Activated T-helper 1 cell treated with anti-CD3 and anti-CD28 coated beads, Interleukin-12 subunit alpha, Interleukin-12 subunit beta, Interleukin-2, Interleukin-4 antibody, amounts not matched to agents 30 ng/mL and 10 ng/mL and 1 ng/mL, durations not matched to agents 14 hours and 24 hours and 36 hours (primary cell): ENCODE data around the gene STXBP1. TPM values are rescaled to one million over a fixed set of nuclear protein-coding genes. Genes with fewer than 3 reads are reported as not detected.
"Not testable (repeated sequence)": the region's sequence is repeated elsewhere in the genome, so short reads cannot be mapped to it uniquely, and the experiment has no call there.

ENCODE experiments used
- DNase-seq: peaks from one replicate; pipeline ENCODE4 v3.0.0; 2021; ENCODE audit warnings: low spot score
- H3K27ac Mint-ChIP-seq: one replicate; pipeline ENCODE4 v1.8.0; 2021; ENCODE audit warnings: mild to moderate bottlenecking, mixed read lengths
- H3K27me3 Mint-ChIP-seq: one replicate; pipeline ENCODE4 v1.8.0; 2022; ENCODE audit warnings: mild to moderate bottlenecking, moderate library complexity, mixed read lengths; ENCODE audit not compliant: insufficient read depth
- H3K36me3 Mint-ChIP-seq: one replicate; pipeline ENCODE4 v1.8.0; 2021; ENCODE audit warnings: low read depth, mixed read lengths
- H3K4me1 Mint-ChIP-seq: one replicate; pipeline ENCODE4 v1.8.0; 2021; ENCODE audit warnings: low read depth, mixed read lengths
- H3K4me3 Mint-ChIP-seq: one replicate; pipeline ENCODE4 v1.8.0; 2021; ENCODE audit warnings: mild to moderate bottlenecking, moderate library complexity, mixed read lengths
- H3K9me3 Mint-ChIP-seq: one replicate; pipeline ENCODE4 v1.8.0; 2021; ENCODE audit warnings: mixed read lengths
- intact Hi-C: fragments of 100-400 bp; cut with micrococcal nuclease; formaldehyde crosslinking; loops from one replicate; pipeline ENCODE4 v1.15.1; 2024
- total RNA-seq: library from RNA; stranded (reverse); gene quantifications from 2 replicates; pipeline ENCODE4 v1.2.3, GENCODE V29; 2022

STXBP1 gene
- total RNA-seq, 1 donor from 2014 or later = 32.9 TPM

DNA sequence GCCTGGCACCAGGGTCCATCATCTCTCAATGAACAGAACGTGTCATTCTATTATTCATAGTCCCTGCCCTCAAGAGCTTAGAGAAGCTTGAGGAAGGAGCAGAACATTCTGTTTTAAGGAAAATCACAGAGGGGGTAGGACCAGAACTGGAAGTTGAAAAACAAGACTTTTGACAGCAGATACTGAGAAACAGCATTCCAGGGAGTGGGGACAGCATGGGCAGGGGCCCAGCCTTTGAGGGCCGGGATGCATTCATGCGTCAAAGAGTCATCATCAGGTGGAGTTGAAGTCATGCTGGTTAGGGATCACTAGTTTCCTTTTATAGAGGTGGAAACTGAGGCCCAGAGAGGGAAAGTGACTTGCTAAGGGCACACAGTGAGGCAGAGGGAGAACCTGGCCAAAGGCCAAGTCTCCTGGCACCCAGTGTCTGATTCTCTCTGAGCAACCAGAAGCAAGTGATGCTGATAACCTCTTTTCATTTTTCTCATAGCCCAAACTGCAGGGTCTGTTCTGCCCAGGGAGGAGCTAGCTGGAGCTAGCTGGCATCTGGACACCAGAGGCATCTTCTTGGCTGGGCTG, 41.5 kb upstream of the STXBP1 start:
- H3K4me3 Mint-ChIP-seq = peak overlapping the region; percentile 85
- no peak for DNase-seq
- H3K4me1 Mint-ChIP-seq = peaks cover 57% of the 10 kb centered on the region
- no peaks in the 10 kb centered on the region for H3K9me3 Mint-ChIP-seq
- H3K27me3 Mint-ChIP-seq = no peaks in the 10 kb centered on the region
- no peaks in the 10 kb centered on the region for H3K36me3 Mint-ChIP-seq
- H3K27ac Mint-ChIP-seq = peak overlapping the region; percentile 87
- intact Hi-C loops = loop anchor here (1.0 to 10.0 kb wide), 5 partner anchors 9 to 334 kb away; partner anchors contain the start of genes SLC2A8 and STXBP1

DNA sequence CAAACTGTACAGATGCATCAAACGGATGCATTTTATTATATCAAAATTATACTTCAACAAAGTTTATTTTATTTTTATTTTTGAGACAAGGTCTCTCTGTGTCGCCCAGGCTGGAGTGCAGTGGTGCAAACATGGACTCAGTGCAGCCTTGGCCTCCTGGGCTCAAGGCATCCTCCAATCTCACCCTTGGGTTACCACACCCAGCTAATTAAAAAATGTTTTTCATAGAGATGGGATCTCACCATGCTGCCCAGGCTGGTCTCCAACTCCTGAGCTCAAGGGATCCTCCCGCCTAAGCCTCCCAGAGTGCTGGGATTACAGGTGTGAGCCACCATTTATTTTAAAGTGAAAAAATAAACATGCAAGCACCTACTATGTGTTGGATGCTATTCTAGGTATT, 40.1 kb upstream of the STXBP1 start:
- Mint-ChIP-seq H3K9me3 (no peaks in the 10 kb centered on the region), H3K27me3 (no peaks in the 10 kb centered on the region), H3K4me3 (no peak overlapping the region), H3K36me3 (no peaks in the 10 kb centered on the region), H3K27ac (no peak overlapping the region), H3K4me1 (peaks cover 61% of the 10 kb centered on the region)
- DNase-seq = no peak
- intact Hi-C loops = loop anchor here (5.0 to 10.0 kb wide), 4 partner anchors 40 to 333 kb away; partner anchors contain the start of genes SLC2A8 and STXBP1

DNA sequence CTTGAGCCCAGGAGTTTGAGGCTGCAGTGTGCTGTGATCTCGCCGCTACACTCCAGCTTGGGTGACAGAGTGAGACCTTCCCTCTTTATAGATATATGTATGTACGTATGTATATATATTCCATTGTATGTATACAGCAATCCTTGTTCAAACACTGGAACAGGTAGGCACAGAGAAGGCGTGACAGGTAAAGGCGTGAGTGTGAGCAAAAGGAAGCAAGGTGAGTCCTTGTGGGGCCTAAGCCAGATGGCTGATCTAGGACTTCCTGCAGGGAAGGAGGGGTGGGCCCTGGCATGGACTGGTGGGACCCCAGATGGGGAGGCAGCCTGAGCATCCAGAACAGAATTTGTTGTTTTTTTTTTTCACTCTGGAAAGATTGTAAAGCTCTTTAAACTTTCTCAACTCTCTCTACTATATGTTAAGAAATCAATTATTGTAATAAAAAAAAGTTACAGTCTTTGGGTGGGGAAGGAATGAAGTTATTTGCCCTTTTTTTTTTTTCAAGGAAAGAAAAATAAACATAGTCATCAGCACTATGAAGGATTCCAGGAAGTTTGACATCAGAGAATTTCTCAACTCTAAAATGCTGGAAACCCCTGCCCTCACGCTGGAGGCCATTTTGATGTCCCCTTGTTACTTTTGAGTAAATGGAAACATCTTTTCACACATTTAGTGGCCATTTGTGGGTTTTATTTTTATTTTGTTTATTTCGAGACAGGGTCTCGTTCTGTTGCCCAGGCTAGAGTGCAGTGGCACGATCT, 38.9 kb upstream of the STXBP1 start:
- H3K36me3 Mint-ChIP-seq = no peaks in the 10 kb centered on the region
- DNase-seq = no peak
- peak overlapping the region; percentile 37 for H3K27ac Mint-ChIP-seq
- no peak overlapping the region for H3K4me3 Mint-ChIP-seq
- peaks cover 54% of the 10 kb centered on the region for H3K4me1 Mint-ChIP-seq
- no peaks in the 10 kb centered on the region for H3K9me3 Mint-ChIP-seq
- no peaks in the 10 kb centered on the region for H3K27me3 Mint-ChIP-seq
- intact Hi-C loops = loop anchor here (5.0 to 10.0 kb wide), 4 partner anchors 39 to 332 kb away; partner anchors contain the start of genes SLC2A8 and STXBP1

DNA sequence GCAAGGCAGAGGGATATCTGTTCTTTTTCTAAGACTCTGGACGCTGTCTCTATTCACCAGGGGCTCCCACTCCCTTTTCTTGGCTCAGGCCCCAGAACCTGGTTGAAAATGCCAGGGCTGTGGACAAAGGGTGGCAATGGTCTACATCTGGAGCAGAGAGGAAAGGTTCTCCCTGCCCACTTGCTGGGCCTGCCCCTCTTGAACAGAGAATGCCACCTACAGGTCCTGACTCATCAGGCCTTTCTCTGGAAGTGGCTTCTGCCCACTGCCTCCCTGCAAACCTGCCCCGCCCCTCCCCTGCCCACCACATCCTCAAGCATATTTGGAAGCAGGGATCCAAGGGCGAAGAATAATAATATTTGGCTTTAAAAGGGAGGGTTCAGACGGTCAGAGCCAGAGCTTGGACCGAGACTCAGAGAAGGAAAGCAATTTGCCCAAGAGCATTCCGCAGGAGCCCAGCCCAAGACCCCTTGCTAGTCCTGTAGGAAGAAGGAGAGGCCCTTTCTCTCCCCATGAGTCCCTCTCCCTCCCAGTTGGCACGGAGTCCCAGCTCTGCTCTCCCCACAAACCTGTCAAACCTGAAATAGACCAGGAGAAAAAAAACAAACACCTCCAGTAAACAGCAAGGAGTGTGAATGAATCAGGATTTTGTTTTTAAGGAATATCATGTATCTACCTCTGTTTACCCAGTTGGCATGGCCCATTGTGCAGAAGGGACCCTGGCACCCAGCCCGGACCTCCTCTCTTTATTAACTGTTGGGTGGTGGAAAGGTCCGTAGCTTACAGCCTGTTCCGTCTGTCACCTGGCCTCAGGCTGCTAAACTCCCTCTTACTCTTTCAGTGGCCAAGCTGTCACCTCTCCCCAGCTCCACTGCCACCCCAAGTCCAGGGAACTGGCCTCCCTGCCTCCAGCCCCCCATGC, 37.7 kb upstream of the STXBP1 start:
- peak overlapping the region; percentile 80 for H3K27ac Mint-ChIP-seq
- peaks cover 64% of the 10 kb centered on the region for H3K4me1 Mint-ChIP-seq
- intact Hi-C loops = loop anchor here (5.0 to 10.0 kb wide), 4 partner anchors 38 to 330 kb away; partner anchors contain the start of genes SLC2A8 and STXBP1
- no peaks in the 10 kb centered on the region for H3K27me3 Mint-ChIP-seq
- H3K9me3 Mint-ChIP-seq = no peaks in the 10 kb centered on the region
- H3K36me3 Mint-ChIP-seq = no peaks in the 10 kb centered on the region
- H3K4me3 Mint-ChIP-seq = peak overlapping the region; percentile 63
- DNase-seq = no peak

DNA sequence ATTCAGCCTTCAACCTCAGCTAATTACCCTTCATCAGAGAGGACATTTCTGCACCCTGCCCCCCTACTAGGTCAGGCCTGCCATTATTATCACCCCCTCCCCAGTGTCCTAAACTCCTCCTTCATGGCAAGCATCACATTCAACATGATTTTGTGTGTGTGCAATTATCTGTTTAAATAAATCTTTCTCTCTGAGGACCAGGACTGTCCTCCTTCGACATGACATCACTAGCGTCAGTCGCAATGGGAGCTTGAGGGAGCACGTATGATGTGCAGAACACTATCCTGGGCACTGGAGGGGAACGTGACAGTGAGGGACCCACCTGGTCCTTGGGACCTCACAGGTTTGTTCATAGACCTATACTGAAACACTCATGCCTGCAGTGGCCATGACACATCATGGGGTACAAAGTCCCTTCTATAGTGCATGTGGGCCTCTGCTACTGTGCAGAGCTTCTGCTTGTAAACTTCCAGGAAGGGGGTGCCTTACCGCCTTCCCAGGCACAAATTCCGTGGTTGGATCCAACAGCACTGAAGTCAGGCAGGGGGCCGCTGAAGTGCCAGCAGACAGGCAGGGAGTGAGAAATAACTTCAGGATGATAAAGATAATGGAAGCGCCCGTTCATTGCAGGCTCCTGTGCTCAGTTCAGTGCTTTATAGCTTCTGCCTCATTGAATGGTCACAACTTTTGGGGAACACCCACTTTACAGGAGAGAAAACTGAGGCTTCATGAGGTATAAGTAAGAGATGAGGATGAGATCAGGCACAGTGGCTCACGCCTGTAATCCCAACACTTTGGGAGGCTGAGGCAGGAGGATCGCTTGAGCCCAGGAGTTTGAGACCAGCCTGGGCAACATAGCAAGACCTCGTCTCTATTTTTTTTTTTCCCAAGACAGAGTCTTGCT, 36.0 kb upstream of the STXBP1 start:
- Mint-ChIP-seq H3K9me3 (no peaks in the 10 kb centered on the region), H3K36me3 (no peaks in the 10 kb centered on the region), H3K4me1 (peaks cover 65% of the 10 kb centered on the region), H3K4me3 (no peak overlapping the region), H3K27me3 (no peaks in the 10 kb centered on the region), H3K27ac (peak overlapping the region; percentile 57)
- intact Hi-C loops = loop anchor here (10.0 kb wide), 2 partner anchors 181 to 329 kb away; partner anchors contain the start of gene SLC2A8
- no peak for DNase-seq

DNA sequence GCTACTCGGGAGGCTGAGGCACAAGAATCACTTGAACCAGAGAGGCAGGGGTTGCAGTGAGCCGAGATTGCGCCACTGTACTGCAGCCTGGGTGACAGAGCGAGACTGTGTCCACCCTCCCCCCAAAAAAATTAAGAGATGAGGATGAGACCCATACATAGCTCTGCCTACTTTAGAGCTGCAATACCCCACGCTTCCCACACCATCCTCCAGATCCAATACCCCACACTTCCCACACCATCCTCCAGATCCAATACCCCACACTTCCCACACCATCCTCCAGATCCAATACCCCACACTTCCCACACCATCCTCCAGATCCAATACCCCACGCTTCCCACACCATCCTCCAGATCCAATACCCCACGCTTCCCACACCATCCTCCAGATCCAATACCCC, 34.9 kb upstream of the STXBP1 start:
- H3K27me3 Mint-ChIP-seq, H3K9me3 Mint-ChIP-seq, H3K36me3 Mint-ChIP-seq, H3K4me3 Mint-ChIP-seq, H3K27ac Mint-ChIP-seq, DNase-seq: not testable (repeated sequence)
- intact Hi-C loops = loop anchor here (10.0 kb wide), 2 partner anchors 182 to 328 kb away; partner anchors contain the start of gene SLC2A8
- peaks cover 57% of the 10 kb centered on the region for H3K4me1 Mint-ChIP-seq

DNA sequence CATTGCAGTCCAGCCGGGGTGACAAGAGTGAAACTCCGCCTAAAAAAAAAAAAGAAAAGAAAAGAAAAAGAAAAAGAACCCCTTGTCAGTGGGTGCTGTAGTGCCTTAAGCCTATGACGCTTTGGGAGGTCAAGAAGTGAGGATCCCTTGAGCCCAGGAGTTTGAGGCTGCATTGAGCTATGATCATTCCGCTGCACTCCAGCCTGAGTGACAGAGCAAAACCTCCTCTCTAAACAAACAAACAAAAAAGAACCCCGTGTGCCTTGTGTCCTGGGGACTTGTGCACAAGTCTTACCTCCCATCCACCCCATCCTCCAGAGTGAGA, 33.5 kb upstream of the STXBP1 start:
- H3K4me1 Mint-ChIP-seq = peaks cover 46% of the 10 kb centered on the region
- no peak for DNase-seq
- intact Hi-C loops = loop anchor here (10.0 kb wide), 2 partner anchors 184 to 326 kb away; partner anchors contain the start of gene SLC2A8

DNA sequence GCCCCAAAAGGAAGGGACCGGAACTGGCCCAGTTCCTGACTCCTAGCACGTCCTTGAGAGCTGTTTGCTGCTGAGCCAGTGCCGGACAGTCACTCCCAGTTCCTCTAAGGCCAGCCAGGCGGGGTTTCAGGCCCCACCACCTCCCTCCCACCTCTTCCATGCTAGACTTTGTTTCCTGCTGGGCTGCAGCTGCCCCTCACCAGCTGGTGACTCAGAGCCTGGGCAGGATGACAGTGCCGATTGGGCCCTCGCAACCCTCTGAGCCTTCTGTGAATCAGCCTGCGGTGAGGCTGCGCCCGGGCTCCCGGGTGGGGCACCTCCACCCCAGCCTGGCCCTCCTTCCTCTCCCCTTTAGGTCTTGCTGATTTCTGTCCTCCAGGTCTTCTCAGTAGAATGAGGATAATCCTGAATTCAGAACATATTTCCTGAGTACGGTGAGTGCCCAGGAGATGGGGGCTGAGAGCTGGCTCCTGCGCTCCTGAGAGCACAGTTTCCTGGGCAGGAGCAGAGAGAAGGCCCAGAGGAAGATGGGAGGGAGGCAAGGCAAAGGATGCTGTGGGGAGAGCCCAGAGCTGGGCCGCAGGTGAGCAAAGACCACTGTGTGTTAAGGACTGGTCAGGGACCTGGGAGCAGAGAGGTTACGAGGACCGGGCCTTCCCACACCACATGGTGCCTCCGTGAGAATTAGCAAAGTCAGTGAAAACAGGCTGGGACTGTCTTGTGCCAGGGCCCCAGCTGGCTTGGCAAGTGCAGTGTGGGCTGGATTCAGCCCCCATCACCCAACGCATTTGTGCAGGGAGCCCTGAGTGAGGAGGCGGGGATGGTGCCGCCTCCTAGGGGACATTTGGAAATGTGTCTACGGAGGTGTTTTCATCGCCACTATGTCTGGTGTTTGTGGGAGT, 32.9 kb upstream of the STXBP1 start:
- Mint-ChIP-seq H3K4me1 (peaks cover 44% of the 10 kb centered on the region), H3K4me3 (peak overlapping the region; percentile 78)
- intact Hi-C loops = loop anchor here (1.0 to 10.0 kb wide), 3 partner anchors 9 to 326 kb away; partner anchors contain the start of gene SLC2A8

More for the DNA sequence above, 33.5 kb upstream of the STXBP1 start:
- H3K36me3 Mint-ChIP-seq = no peaks in the 10 kb centered on the region
- H3K27ac Mint-ChIP-seq = peak overlapping the region; percentile 76
- no peaks in the 10 kb centered on the region for H3K27me3 Mint-ChIP-seq
- H3K4me3 Mint-ChIP-seq = peak overlapping the region; percentile 78
- no peaks in the 10 kb centered on the region for H3K9me3 Mint-ChIP-seq

DNA sequence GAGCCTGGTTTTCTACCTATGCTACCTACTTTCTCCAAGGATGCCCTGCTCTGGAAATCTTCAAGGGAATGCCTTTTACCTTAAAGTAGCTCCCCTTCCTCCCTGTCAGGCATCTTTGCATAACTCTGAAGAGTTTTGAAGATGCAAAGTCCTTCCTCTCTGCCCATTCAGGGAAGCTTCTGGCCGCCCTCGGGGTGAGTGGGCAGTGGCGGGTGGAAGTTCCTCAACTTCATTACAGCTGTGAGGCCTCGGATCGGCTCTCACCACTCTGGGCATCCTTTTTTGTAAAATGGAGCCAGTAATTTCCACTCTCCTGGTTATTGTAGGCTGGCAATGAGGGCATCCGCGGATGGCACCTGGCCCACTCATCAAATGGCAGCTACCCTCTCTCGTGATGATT, 31.7 kb upstream of the STXBP1 start:
- H3K27me3 Mint-ChIP-seq = no peaks in the 10 kb centered on the region
- no peaks in the 10 kb centered on the region for H3K36me3 Mint-ChIP-seq
- H3K4me3 Mint-ChIP-seq = no peak overlapping the region
- intact Hi-C loops = no loop called here
- peak overlapping the region; percentile 29 for H3K27ac Mint-ChIP-seq
- peaks cover 35% of the 10 kb centered on the region for H3K4me1 Mint-ChIP-seq
- no peak for DNase-seq
- no peaks in the 10 kb centered on the region for H3K9me3 Mint-ChIP-seq

More for the DNA sequence above, 32.9 kb upstream of the STXBP1 start:
- no peaks in the 10 kb centered on the region for H3K27me3 Mint-ChIP-seq
- H3K36me3 Mint-ChIP-seq = no peaks in the 10 kb centered on the region
- peak overlapping the region; percentile 76 for H3K27ac Mint-ChIP-seq
- no peaks in the 10 kb centered on the region for H3K9me3 Mint-ChIP-seq
- peak; percentile 66 for DNase-seq

DNA sequence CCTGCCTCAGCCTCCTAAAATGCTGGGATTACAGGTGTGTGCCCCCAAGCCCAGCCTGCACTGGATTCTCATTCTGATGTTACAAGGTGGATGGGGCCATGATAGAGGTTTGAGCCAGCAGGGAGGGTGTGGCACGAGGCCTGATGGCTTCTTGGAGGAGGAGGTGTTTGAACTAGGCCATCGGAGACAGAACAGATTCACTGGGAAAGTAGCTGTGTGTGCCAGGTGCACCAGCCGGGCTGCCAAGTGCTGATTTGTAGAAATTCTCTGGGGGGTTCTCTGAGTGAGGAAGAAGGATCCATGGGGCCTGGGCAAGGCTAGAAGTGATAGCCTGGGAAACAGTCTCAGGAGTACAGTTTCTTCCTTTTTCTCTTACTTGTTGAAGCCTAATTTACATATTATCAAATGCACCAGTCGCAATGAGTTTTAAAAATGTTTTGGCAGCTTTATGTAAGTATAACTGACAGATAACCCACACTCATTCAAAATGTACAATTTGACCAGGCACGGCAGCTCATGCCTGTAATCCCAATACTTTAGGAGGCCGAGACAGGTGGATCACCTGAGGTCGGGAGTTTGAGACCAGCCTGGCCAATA, 31.1 kb upstream of the STXBP1 start:
- H3K36me3 Mint-ChIP-seq = no peaks in the 10 kb centered on the region
- no peak for DNase-seq
- H3K9me3 Mint-ChIP-seq = no peaks in the 10 kb centered on the region
- intact Hi-C loops = no loop called here
- no peak overlapping the region for H3K4me3 Mint-ChIP-seq
- H3K27me3 Mint-ChIP-seq = no peaks in the 10 kb centered on the region
- peak overlapping the region; percentile 29 for H3K27ac Mint-ChIP-seq
- peaks cover 32% of the 10 kb centered on the region for H3K4me1 Mint-ChIP-seq

DNA sequence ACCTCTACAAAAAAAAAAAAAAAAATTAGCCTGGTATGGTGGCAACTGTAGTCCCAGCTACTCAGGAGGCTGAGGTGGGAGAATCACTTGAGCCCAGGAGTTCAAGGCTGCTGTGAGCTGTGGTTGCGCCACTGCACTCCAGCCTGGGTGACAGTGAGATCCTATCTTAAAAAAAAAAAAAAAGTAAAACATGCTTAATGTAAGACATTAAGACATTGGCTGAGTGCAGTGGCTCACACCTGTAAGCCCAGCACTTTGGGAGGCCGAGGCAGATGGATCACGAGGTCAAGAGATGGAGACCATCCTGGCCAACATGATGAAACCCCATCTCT, 27.6 kb upstream of the STXBP1 start:
- H3K9me3 Mint-ChIP-seq, H3K27ac Mint-ChIP-seq, H3K27me3 Mint-ChIP-seq, intact Hi-C loops, DNase-seq, H3K4me3 Mint-ChIP-seq, H3K36me3 Mint-ChIP-seq: not testable (repeated sequence)
- H3K4me1 Mint-ChIP-seq = peaks cover 20% of the 10 kb centered on the region
